HL-60/S4 treated with phorbol 12-myristate 13-acetate at 8.2 ng/mL for 4 days and 3 days (cell line): ENCODE measurements around the gene MAN1C1.
"Not testable (repeated sequence)": the region's sequence is repeated elsewhere in the genome, so short reads cannot be mapped to it uniquely, and the experiment has no call there.

Source experiments
- in situ Hi-C: fragments of 300-500 bp; cut with MboI; formaldehyde crosslinking; loops from 2 replicates; pipeline ENCODE4 v1.15.0; 2022; ENCODE audit warnings: low sequenced_read_pairs

MAN1C1 gene

DNA sequence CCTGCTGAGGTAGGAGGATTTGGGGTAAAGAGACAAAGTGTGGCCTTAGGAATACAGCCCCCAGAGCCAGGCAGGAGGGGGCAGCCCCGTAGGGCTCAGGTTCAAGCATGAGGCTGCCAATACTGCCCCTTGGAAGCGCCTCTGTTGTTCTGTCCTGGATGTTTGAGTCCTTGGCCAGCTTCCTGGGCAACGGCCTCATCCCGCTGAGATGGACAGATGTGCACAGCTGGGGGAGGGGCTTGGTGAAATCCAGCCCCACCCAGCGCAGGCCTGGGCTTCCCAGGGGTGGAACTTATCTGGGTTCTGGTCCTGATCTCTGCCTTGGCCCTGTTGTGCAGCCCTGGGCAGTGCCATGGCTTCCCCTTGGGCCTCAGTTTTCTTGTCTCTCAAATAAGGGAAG is 34.8 kb upstream of the MAN1C1 start:
- in situ Hi-C loops: no loop called here

DNA sequence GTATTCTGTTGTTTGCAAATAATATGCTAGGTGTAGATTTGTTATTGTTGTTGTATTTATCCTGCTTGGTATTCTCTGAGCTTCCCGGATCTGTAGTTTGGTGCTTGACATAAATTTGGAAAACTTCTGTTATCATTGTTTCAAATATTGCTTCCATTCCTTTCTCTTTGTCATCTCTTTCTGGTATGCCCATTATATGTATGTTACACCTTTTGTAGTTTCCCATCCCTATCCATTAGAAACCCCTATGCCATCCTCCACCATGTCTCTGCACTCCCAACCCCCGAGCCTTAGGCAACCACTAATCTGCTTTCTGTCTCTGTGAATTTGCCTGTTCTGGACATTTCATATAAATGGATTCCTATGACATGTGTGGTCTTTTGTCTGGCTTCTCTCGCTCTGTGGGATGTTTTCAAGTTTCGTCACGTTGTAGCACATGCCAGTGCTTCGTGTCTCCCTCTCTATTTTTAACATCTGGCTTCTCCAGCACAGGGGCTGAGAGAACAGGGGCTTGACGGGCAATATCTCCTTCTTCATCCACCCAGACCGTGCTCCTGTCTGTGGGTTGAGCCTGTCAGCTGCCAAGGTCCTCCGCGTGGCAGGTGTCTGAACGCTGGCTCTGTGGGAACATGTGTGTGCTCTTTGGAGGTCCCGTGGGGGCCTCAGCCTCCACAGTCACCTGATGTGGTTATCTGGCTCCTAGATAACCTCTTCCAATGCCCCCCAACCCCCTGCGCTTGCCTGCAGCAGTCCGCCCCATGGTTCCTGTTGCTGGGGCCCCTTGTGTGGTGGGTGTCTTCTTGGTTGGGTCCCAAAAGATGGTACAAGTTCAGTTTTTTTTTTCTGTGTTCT is 32.8 kb upstream of the MAN1C1 start:
- in situ Hi-C loops: no loop called here

DNA sequence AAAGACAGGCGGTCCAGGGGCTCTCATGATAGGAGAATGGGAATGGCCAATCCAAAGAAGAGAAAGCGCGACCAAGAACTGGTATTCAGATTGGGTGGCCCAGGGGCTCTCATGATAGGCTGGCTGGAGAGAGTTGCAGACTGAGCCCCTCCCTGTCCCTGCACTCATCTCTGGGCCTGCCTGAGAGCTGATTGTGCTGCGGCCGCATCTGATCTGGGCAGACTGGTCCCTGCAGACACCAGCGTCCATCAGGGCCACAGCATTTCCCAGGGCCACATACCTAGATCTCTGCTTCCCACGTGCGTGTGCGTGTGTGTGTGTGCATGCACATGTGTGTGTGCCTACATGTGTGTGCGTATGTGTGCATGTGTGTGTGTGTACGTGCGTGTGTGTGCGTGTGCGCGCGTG is 30.4 kb upstream of the MAN1C1 start:
- in situ Hi-C loops: no loop called here

DNA sequence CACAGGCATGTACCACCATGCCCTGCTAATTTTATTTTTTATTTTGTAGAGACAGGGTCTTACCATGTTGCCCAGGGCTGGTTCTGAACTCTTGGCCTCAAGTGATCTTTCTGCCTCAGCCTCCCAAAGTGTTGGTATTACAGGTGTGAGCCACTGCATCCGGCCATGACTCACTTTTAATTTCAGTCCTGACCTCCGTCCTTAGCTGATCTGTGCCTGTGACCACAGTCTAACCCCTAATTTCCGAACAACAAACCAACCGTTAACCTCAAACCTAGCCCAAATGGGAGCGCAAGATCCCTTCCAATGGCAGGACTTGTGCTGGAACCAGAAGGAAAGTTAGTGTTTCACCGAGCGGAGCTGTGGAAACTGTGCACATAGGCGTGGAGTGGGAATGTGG is 29.3 kb upstream of the MAN1C1 start:
- in situ Hi-C loops: no loop called here

DNA sequence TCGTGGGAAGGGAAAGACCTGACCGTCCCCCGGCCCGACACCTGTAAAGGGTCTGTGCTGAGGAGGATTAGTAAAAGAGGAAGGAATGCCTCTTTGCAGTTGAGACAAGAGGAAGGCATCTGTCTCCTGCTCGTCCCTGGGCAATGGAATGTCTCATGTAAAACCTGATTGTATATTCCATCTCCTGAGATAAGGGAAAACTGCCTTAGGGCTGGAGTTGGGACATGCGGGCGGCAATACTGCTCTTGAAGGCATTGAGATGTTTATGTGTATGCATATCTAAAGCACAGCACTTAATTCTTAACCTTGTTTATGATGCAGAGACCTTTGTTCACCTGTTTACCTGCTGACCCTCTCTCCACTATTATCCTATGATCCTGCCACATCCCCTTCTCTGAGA is 28.4 kb upstream of the MAN1C1 start:
- in situ Hi-C loops: not testable (repeated sequence)

DNA sequence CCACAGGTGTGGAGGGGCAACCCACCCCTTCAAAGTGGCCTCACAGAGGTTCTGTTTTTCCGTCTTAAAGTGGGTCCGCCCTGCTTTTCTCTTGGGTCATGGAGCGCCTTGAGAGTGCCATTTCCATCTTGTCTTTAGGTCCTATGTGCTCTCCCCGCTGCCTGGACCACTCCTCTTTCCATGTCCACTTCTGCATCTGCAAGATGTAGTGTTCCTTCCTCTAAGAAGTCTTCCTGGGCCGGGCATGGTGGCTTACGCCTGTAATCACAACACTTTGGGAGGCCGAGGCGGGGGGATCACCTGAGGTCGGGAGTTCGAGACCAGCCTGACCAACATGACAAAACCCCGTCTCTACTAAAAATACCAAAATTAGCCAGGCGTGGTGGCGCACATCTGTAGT is 27.8 kb upstream of the MAN1C1 start:
- in situ Hi-C loops: not testable (repeated sequence)

DNA sequence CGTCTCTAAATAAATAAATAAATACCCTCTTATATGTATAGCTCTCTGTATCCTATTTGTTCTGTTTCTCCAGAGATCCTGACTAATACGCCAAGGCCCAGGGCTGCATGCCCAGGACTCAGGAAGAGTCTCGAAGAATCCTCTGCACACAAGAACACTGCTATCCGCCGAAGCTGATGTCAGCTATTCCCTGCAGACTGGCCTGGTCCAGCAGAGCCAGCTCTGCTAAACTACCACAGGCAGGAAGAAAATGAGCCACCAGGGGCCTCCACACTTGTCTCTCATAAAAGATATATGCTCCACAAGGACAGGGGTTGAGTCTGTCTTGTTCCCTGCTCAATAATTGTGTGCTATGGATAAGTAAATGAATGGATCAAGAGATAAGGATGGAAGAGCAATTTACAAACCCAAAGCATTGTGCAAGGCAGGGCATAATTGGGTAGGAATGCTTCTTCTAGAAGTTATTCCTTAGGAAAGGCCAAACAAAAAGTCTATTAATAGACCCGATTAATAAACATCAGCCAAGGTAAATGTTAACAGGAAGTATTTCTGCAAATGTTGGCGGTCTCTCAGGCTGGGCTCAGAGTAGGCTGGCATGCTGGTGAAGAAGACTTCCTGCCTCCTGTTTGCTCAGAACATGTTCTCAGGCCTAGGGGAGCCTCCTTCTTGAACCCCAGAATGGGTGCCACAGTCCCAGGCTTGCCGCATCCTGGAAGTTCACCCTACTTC is 26.3 kb upstream of the MAN1C1 start:
- in situ Hi-C loops: no loop called here

DNA sequence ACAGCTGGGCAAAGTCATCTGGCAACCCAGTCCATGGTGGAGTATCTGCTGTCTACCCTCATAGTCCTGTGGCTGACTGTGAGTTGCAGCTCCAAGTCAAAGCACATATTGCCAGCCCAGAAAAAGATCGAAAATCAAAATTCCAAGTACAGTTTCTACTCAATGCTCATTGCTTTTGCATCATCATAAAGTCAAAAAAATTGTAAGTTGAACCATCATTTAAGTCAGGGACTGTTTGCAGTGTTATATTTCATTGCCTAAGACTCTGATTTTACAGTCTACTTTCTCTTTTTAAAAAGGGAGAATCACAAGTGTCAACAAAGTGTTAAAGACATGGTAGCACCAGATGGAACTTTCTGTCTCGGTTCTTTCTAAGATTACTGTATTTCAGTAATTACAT is 22.7 kb upstream of the MAN1C1 start:
- in situ Hi-C loops: no loop called here

DNA sequence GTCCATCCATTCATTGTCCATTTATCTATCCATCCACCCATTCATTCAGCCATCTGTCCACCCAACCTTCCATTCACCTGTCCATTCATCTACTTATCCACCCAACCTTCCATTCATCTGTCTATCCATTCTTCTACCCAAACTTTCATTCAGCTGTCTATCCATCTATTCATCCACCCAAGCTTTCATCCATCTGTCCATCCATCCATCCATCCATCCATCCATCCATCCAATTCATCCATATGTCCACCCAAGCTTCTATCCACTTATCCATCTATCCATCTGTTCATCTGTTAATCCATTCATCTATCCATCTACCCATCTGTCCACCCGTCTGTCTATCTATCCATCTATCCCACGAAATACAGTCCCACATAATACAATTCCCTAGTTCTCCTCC is 21.6 kb upstream of the MAN1C1 start:
- in situ Hi-C loops: no loop called here

DNA sequence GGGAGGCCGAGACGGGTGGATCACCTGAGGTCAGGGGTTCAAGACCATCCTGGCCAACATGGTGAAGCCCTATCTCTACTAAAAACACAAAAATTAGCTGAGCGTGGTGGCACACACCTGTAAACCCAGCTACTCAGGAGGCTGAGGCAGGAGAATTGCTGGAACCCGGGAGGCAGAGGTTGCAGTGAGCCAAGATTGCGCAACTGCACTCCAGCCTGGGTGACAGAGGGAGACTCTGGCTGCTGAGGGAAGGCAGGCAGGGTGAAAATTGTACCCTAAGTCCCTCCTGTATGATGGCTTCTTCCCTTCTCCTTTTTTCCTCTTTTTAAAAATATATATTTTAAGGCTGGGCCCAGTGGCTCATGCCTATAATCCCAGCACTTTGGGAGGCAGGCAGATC is 19.9 kb upstream of the MAN1C1 start:
- in situ Hi-C loops: not testable (repeated sequence)

DNA sequence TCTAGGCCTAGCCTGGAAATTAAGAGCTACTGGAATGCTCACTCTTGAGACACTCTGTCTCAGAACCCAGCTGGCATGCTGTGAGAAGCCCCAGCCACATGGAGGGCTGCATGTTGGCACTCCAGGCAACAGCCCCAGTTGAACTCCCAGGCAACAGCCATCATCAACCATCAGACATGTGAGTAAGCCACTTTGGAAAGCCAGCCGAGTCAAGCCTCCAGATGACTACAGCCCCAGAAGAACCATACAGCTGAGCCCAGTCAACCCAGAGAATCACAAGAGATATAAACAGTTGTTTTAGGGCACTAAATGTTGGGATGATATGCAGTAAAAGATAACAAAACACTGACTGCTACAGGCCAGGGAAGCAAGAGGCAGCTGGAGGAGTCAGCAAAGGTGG is 17.7 kb upstream of the MAN1C1 start:
- in situ Hi-C loops: no loop called here

DNA sequence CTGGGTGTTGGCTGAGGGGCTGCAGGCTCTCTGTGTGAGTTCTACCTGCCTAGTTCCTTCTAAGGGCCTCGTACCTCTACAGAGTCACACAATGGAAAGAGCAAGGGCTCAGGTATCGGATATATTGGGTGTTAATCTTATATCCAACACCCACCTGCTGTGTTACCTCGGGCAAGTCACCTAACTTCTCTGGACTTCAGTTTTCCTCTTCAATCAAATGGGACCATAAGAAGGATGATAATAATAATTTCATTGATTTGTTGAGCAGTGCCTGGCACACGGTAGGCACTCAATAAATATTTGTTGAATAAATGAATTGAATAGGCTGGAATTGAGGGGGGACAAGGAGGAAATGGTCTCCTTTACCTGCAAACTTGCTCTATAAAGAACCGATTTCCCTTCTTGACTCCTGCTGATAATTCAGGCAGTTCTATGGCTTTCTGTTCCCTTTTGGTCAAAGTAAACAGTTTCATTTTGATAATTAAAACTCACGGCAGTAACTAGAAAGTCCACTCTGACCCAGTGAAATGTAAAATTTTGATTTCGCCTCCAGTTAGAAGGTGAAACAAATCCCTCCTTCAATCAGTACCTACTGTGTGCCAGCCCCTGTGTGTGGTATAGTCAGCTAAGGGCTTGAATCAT is 16.5 kb upstream of the MAN1C1 start:
- in situ Hi-C loops: no loop called here

DNA sequence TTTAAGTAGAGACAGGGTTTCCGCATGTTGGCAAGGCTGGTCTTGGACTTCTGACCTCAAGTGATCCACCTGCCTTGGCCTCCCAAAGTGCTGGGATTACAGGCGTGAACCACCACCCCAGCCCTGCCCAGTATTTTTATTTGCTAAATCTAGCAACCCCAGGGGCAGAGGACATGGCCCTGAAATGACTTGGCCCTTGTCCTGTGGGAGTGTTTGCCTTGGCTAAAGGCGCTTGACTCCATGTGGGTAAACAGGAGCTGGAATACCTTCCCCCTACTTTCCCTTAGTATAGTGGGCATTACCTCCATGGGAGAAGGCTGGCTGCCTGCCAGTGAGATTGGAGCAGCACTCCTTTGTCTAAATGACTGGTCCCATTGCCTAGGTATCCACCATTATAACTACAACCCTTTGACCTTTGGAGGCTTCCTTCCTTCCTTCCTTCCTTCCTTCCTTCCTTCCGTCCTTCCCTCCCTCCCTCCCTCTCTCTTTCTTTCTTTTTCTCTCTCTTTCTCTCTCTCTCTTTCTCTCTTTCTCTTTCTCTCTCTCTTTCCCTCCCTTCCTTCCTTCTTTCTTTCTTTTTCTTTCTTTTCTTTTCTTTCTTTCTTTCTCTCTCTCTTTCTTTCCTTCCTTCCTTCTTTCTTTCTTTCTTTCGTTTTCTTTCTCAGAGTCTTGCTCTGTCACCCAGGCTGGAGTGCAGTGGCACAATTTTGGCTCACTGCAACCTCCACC is 15.5 kb upstream of the MAN1C1 start:
- in situ Hi-C loops: not testable (repeated sequence)

DNA sequence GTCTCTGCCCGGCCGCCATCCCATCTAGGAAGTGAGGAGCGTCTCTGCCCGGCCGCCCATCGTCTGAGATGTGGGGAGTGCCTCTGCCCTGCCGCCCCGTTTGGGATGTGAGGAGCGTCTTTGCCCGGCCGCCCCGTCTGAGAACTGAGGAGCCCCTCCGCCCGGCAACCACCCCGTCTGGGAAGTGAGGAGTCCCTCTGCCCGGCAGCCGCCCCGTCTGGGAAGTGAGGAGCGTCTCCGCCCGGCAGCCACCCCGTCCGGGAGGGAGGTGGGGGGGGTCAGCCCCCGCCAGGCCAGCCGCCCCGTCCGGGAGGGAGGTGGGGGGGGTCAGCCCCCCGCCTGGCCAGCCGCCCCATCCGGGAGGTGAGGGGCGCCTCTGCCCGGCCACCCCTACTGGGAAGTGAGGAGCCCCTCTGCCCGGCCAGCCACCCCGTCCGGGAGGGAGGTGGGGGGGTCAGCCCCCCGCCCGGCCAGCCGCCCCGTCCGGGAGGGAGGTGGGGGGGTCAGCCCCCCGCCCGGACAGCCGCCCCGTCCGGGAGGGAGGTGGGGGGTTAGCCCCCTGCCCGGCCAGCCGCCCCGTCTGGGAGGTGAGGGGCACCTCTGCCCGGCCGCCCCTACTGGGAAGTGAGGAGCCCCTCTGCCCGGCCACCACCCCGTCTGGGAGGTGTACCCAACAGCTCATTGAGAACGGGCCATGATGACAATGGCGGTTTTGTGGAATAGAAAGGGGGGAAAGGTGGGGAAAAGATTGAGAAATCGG is 12.6 kb upstream of the MAN1C1 start:
- in situ Hi-C loops: not testable (repeated sequence)

DNA sequence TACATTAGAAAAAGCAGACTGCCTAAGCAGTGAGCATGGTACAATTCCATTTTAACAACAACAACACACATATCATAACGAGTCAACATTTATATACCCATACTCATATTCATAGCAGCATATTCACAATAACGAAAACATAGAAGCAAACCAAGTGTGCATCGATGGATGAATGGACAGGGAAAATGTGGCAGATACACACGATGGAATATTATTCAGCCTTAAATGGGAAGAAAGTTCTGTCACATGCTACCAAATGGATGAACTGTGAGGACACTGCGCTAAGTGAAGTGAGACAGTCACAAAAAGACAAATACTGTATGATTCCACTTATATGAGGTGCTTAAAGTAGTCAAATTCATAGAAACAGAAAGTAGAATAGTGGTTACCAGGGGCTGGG is 9.5 kb upstream of the MAN1C1 start:
- in situ Hi-C loops: no loop called here

DNA sequence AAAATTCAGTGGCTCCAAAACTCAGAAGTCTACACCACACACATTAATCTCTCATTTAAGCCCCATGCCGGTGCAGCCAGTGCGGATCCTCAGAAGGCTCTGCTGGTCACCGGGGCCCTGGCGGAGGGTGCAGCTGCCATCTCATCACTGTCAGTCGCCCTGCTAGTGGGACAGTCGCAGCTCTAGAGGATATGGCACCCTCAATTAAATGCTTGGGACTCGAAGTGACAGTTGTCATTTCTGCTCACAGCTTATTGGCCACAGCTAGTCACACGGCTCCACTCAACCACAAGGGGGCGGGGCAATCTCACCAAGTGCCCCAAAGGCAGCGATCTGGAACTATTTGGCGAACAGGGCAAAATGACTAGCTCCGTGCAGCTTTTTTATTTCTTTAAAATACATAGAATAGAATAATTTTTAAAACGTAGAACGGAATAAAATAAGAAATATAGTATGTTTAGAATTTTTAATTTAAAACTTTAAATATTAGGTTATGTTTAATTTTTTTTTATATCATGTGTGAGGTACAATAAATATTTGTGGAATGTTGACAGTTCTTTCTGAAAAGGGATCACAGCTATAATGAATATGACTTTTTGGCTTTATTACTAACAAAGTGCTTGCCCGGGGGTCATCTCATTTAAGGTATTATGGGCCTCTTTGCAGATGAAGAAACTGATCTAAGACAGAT is 8.0 kb upstream of the MAN1C1 start:
- in situ Hi-C loops: no loop called here

DNA sequence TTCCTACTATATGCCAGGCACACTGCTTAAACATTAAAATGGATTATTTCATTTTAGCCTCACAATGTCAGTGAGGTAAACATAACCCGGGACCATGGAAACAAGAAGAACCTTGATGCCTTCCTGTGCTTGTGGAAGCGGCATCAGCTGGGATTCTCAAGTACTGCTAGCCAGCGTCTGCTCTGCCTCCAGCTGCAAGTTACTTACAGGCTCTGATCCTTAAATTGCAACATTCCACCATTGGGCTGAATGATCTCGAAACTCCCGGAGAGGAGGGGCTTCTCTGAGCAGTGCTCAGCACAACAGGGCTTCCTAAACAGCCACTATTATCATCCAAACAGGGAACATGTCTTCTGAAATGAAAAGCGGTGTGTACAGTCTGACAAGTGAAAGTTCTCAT is 6.7 kb upstream of the MAN1C1 start:
- in situ Hi-C loops: no loop called here

DNA sequence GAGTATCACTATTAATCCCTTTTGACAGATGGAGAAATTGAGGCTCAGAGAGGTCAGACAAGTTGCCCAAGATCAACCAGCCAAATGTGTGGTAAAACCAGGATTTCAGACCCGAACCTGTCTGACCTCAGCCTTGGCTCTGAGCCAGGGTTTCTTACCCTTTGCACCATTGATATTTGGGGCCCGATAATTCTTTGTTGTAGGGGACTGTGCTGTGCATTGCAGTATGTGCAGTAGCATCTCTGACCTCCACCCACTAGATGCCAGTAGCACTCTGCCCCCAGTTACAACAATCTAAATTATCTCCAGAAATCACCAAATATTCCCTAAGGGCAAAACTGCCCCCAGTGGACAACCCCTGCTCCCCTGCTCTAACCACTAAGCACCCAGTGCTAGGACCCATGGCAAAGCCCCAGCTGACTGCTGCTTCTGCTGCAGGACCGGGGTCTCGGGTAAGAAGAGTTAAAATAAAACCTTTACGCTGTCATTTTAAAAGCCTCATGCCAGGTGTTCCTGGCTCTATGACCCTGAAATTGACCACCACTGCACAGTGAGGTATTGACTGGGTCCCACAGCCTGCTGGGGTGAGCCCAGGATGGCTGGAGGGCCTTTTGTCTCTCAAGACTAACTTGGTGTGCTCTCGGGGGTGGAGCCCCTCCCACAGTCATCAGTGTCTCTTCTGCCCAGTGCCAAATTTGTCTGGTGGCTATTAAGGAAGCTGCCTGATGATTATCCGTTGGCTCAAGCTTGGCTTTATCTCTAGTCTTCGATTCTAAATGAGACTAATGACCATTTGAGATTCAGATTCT is 5.6 kb upstream of the MAN1C1 start:
- in situ Hi-C loops: no loop called here

DNA sequence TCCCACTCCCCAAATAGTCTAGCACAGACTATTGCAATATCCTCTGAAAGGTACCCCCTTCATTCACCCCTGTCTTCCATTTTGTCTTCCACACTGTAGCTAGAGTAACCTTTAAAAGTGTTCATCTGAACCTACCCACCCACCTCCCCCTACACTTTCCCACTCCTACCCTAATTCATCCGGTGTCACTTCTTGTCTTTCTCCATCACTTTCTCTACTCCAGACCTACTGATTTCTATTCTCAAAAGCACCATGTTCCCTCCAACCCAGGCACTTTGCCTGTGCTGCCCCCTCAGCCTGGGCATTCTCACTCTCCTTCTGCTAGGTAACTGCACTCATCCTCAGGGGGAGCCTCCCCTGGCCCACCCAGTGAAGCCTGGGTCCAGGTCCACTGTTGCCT is 4.7 kb upstream of the MAN1C1 start:
- in situ Hi-C loops: no loop called here
